HG03066 (cell line): Measurements from ENCODE around the gene PRLR.

ENCODE experiments used
- ATAC-seq: cut with Tn5 transposase; IDR thresholded peaks from one replicate; pipeline ENCODE4 v1.9.1; 2021; ENCODE audit warnings: low read depth; ENCODE audit not compliant: unreplicated experiment

PRLR gene

GRCh38 chr5:35010676-35011075, 219.6 kb downstream of the PRLR start:
- no peak for ATAC-seq

- ATAC-seq: no peak
Observed at GRCh38 chr5:35009657-35010056, 220.6 kb downstream of the PRLR start.

- ATAC-seq: no peak
Observed at GRCh38 chr5:35009019-35009418, 221.3 kb downstream of the PRLR start.

GRCh38 chr5:35004771-35005170, 225.5 kb downstream of the PRLR start:
- ATAC-seq: no peak

- ATAC-seq: no peak
Observed at GRCh38 chr5:35004200-35004599, 226.1 kb downstream of the PRLR start.

GRCh38 chr5:35003018-35003957, 227.0 kb downstream of the PRLR start:
- peak; percentile 80 for ATAC-seq

GRCh38 chr5:35002459-35002858, 227.8 kb downstream of the PRLR start:
- ATAC-seq: no peak

GRCh38 chr5:35001842-35002241, 228.4 kb downstream of the PRLR start:
- no peak for ATAC-seq
